Activated T-cell treated with anti-CD3 and anti-CD28 coated beads for 48 hours (primary cell): ENCODE results near the gene IL9.

Experiments
- DNase-seq: peaks from one replicate; pipeline ENCODE4 v3.0.0-alpha.2; 2020; ENCODE audit warnings: low read depth

Gene IL9

GRCh38 chr5:135891268-135891667, 4.4 kb downstream of the IL9 start:
- DNase-seq: no peak

- DNase-seq: peak; percentile 52
These were observed 4.8 kb downstream of the IL9 start for GRCh38 chr5:135890867-135891266.

- no peak for DNase-seq
These were observed 5.3 kb downstream of the IL9 start for GRCh38 chr5:135890296-135890695.

GRCh38 chr5:135887881-135888614, 7.6 kb downstream of the IL9 start:
- DNase-seq: no peak

- peak; percentile 64 for DNase-seq
These were observed 8.2 kb downstream of the IL9 start for GRCh38 chr5:135887447-135887864.

- DNase-seq: no peak
These were observed 9.5 kb downstream of the IL9 start for GRCh38 chr5:135886136-135886535.

- DNase-seq: no peak
These were observed 10.6 kb downstream of the IL9 start for GRCh38 chr5:135885031-135885430.

- no peak for DNase-seq
These were observed 12.2 kb downstream of the IL9 start for GRCh38 chr5:135883441-135883840.

- DNase-seq: no peak
These were observed 12.6 kb downstream of the IL9 start for GRCh38 chr5:135883026-135883425.

GRCh38 chr5:135881819-135882218, 13.8 kb downstream of the IL9 start:
- no peak for DNase-seq

GRCh38 chr5:135881244-135881643, 14.4 kb downstream of the IL9 start:
- no peak for DNase-seq

- no peak for DNase-seq
These were observed 14.8 kb downstream of the IL9 start for GRCh38 chr5:135880801-135881200.

GRCh38 chr5:135880278-135880677, 15.4 kb downstream of the IL9 start:
- no peak for DNase-seq

- DNase-seq: no peak
These were observed 16.1 kb downstream of the IL9 start for GRCh38 chr5:135879591-135879990.

GRCh38 chr5:135878156-135878620, 17.5 kb downstream of the IL9 start:
- DNase-seq: no peak

GRCh38 chr5:135877570-135878155, 18.0 kb downstream of the IL9 start:
- no peak for DNase-seq

- DNase-seq: no peak
These were observed 19.5 kb downstream of the IL9 start for GRCh38 chr5:135876146-135876545.

GRCh38 chr5:135875567-135875966, 20.1 kb downstream of the IL9 start:
- DNase-seq: no peak

GRCh38 chr5:135874461-135874860, 21.2 kb downstream of the IL9 start:
- DNase-seq: no peak

GRCh38 chr5:135873831-135874230, 21.8 kb downstream of the IL9 start:
- no peak for DNase-seq

- no peak for DNase-seq
These were observed 24.2 kb downstream of the IL9 start for GRCh38 chr5:135871268-135871915.

GRCh38 chr5:135869935-135870334, 25.7 kb downstream of the IL9 start:
- DNase-seq: no peak

- no peak for DNase-seq
These were observed 26.4 kb downstream of the IL9 start for GRCh38 chr5:135869276-135869675.
